H1 (cell line): ENCODE data around the gene SSNA1. TPM values are rescaled to one million over a fixed set of nuclear protein-coding genes. Genes with fewer than 3 reads are reported as not detected.
A peak's percentile ranks its signal among the peaks of the same experiment; 100 is the strongest.

ENCODE experiments used
- CBX8 ChIP-seq: fragments of 300-800, 300-1000 bp; sonication (generic); IDR thresholded peaks from 2 replicates; pipeline ENCODE4 v1.7.1; 2016; ENCODE audit warnings: low read depth, low read length, borderline replicate concordance
- CHD7 ChIP-seq: fragments of 300-600 bp; sonication (generic); IDR thresholded peaks from 2 replicates; pipeline ENCODE4 v1.7.1; 2012; ENCODE audit warnings: low read length, moderate library complexity, mild to moderate bottlenecking, inconsistent platforms; ENCODE audit not compliant: insufficient replicate concordance
- E2F6 ChIP-seq: IDR thresholded peaks from 2 replicates; pipeline ENCODE4 v1.6.1; 2012; ENCODE audit warnings: inconsistent platforms
- GTF2F1 ChIP-seq: IDR thresholded peaks from 2 replicates; pipeline ENCODE4 v1.6.1; 2012; ENCODE audit warnings: low read depth, low read length, improper control_type of control experiment, borderline replicate concordance
- POLR2AphosphoS5 ChIP-seq: IDR thresholded peaks from 2 replicates; pipeline ENCODE4 v1.6.1; 2011; ENCODE audit warnings: low read depth, low read length
- RNF2 ChIP-seq: fragments of 200-900, 300-1000 bp; sonication (generic); IDR thresholded peaks from 2 replicates; pipeline ENCODE4 v1.7.1; 2016; ENCODE audit warnings: borderline replicate concordance, low read depth, mild to moderate bottlenecking, antibody characterized with exemption, low read length; ENCODE audit not compliant: poor library complexity, severe bottlenecking; ENCODE audit errors: missing control alignments
- SUZ12 ChIP-seq: fragments of 200-600 bp; sonication (generic); IDR thresholded peaks from 2 replicates; pipeline ENCODE4 v1.6.1; 2012; ENCODE audit warnings: mild to moderate bottlenecking, inconsistent platforms, low read length, moderate library complexity, mixed read lengths
- TAF7 ChIP-seq: optimal IDR thresholded peaks from 2 replicates; pipeline ENCODE3; 2011; ENCODE audit warnings: low read depth, mild to moderate bottlenecking, inconsistent platforms, low read length, moderate library complexity, borderline replicate concordance
- polyA plus RNA-seq, 7 experiments: library from polyadenylated mRNA; depleted of rRNA in 3 of 7; stranded (reverse) in 5 of 7; unstranded in 2 of 7; fragments of >200 nt in 5 of 7; fragments of 200-250 nt in 2 of 7; gene quantifications; 1 replicate in 5 of 7; 2 replicates in 1 of 7; 4 replicates in 1 of 7; pipeline versions ENCODE4 v1.2.1 to v1.2.3, GENCODE V29; 2011 to 2013; ENCODE audit warnings: missing spikeins in 2 of 7, mixed read lengths in 2 of 7
- total RNA-seq: library from RNA; stranded (reverse); fragmentation: NEBNext Ultra II Directional; extraction: Animal tissue kit (Norgen Biotek cat#: 25700); gene quantifications from 2 replicates; pipeline ENCODE4 v1.2.1, GENCODE V29; 2021

SSNA1 gene
- total and polyA plus RNA-seq, 2 of the 8 experiments (the other 6 are each of a cell fraction or from before 2014, with no cell fraction given): 87.3 to 157 TPM

- TF ChIP-seq CHD7 (no peak), RNF2 (no peak), POLR2AphosphoS5 (no peak), CBX8 (no peak), SUZ12 (no peak), TAF7 (no peak), E2F6 (peak; percentile 3; the same call in 1 of the 2 replicates), GTF2F1 (no peak)
These were observed 26.7 kb upstream of the SSNA1 start (continued) for GRCh38 chr9:137161558-137162486.
